ENCODE data around the gene RNASEH2A. TPM values are rescaled to one million over a fixed set of nuclear protein-coding genes. Genes with fewer than 3 reads are reported as not detected.

The RNASEH2A gene
- total RNA-seq, 4 donors from 2014 or later: 12.3 to 15.4 (median 14.0) TPM

- H3K4me3 ChIP-seq: peak overlapping the region; percentile 80
- peaks cover 34% of the 10 kb centered on the region for H3K4me1 ChIP-seq
- no peaks in the 10 kb centered on the region for H3K9me3 ChIP-seq
- no peak for TF ChIP-seq CTCF (IDR thresholded peaks at IDR 0.05)
- DNase-seq (ENCODE audit: low spot score in 2 of 2): no peak
- 16% methylated on average over 14 of the region's 38 CpGs for WGBS
- peak overlapping the region; percentile 58 for H3K27ac ChIP-seq
- H3K27me3 ChIP-seq: no peaks in the 10 kb centered on the region
- peaks cover 24% of the 10 kb centered on the region for H3K36me3 ChIP-seq
Observed at GRCh38 chr19:12800923-12801465, 5.4 kb upstream of the RNASEH2A start.

DNA sequence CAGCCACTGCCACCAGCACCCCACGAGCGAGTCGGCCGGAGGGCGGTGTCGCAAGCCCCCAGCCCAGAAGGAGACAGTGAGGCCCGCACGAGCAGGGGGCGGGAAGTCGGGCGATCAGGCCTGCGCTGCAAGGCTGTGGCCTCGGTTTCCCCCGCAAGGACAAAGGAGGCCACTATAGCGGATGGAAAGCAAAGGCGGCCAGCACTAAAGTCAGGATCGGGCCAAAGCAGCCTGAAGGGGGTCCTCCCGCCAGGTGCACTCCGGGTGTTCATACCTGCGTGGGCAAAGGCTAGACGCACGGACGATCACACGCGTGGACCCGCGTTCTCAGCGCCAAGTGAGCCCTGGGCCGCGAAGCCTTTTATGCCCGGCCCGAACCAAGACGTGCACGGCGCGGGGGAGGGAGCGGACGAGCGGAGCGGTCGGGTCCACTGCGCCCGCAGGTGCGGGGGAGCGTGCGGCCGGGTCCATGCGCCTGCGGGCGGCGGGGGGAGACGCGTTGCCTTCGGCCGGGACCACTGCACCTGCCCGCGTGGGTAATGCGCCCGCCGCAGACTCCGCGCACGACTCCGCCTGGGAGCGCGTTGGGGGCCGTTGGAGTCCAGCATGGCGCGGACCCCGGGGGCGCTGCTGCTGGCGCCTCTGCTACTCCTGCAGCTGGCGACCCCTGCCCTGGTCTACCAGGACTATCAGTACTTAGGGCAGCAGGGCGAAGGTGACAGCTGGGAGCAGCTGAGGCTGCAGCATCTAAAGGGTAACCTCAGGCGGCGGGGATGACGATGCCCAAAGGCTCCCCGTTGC lies 4.7 kb upstream of the RNASEH2A start, which contains the start of the genes PRDX2 and THSD8:
TSS of gene PRDX2 (minus strand) at position 335 of the 801 bp plus-strand sequence. CDS start 539 bp downstream, outside the sequence.
TSS of gene THSD8 (plus strand) at position 604 of the 801 bp plus-strand sequence. CDS start at position 607, 3 bp downstream.
- peak; percentile 77 to 90 for DNase-seq (ENCODE audit: low spot score in 2 of 2)
- Histone ChIP-seq H3K4me3 (peak within 1 kb of the TSS; percentile 80), H3K4me1 (peaks cover 34% of the 10 kb centered on the region), H3K27ac (peak within 1 kb of the TSS; percentile 58), H3K36me3 (peaks cover 24% of the 10 kb centered on the region), H3K27me3 (no peaks in the 10 kb centered on the region), H3K9me3 (no peaks in the 10 kb centered on the region)
- TF ChIP-seq EP300 (IDR thresholded peaks at IDR 0.05) (no peak), POLR2A (IDR thresholded peaks at IDR 0.05) (peak in 1 of 2 donors; percentile 70), CTCF (IDR thresholded peaks at IDR 0.05) (no peak), POLR2AphosphoS5 (IDR thresholded peaks at IDR 0.05) (peak in 1 of 3 donors; percentile 44)
- WGBS: 0% methylated on average over 27 of the region's 78 CpGs

DNA sequence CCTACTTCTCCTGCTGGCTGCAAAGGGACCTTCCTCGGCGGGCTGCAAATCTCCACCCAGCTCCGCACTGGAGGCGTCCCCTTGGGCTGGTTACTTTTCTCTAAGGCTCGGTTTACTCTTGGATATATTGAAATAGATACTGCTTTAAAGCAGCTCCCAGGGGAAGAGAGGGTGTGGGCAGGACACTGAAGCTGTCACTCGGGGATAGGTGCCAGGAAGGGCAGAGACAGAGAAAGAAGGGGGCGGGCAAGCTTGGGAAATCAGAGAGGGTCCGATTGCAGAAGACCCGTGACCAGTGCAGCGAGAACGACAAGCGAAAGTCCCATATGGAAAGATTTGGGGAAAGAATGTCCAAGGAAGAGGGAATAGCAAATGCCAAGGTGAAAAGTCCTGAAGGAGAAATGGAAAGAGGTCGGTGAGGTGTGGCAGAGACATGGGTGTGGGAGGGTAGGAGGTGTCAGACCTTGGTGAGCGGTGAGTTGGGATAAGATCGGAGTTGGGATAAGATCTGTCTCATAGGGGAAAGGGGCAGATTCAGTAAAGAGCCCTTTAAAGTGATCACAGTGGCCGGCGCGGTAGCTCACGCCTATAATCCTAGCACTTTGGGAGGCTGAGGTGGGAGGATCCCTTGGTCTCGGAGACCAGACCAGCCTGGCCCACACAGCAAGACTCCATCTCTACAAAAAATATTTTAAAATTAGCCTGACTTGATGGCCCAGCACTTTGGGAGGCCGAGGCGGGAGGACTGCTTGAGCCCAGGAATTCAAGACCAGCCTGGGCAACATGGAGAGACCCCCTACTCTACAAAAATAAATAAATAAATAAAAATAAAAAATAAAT lies 3.9 kb upstream of the RNASEH2A start:
- Histone ChIP-seq H3K9me3 (no peaks in the 10 kb centered on the region), H3K27ac (peak overlapping the region; percentile 58), H3K27me3 (no peaks in the 10 kb centered on the region), H3K36me3 (peaks cover 24% of the 10 kb centered on the region), H3K4me3 (peak overlapping the region; percentile 80), H3K4me1 (peaks cover 41% of the 10 kb centered on the region)
- WGBS: 38% methylated on average over 22 of the region's 22 CpGs
- TF ChIP-seq CTCF (IDR thresholded peaks at IDR 0.05): no peak
- no peak for TF ChIP-seq POLR2AphosphoS5 (IDR thresholded peaks at IDR 0.05)
- no peak for TF ChIP-seq POLR2A (IDR thresholded peaks at IDR 0.05)
- TF ChIP-seq EP300 (IDR thresholded peaks at IDR 0.05): no peak
- DNase-seq (ENCODE audit: low spot score in 2 of 2): peak in 1 of 2 donors; percentile 74

DNA sequence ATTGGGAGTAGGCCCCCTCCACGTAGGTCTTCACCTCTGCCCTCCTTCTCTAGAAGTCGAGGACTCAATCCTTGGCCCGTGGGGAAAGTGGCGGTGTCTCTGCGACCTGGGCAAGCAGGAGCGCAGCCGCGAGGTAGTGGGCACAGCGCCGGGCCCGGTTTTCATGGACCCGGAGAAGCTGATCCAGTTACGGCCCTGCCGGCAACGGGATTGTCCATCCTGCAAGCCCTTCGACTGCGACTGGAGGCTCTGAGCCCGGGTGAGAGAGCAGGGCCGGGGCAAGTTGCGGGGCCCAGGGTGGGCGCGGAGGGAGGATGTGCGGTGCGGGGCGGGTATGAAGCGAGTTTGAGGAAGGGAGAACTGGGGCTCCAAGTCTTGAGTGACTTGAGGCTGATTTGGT lies 2.3 kb upstream of the RNASEH2A start:
- H3K27me3 ChIP-seq: no peaks in the 10 kb centered on the region
- no peak overlapping the region for H3K4me3 ChIP-seq
- DNase-seq (ENCODE audit: low spot score in 2 of 2): no peak
- H3K36me3 ChIP-seq: peaks cover 11% of the 10 kb centered on the region
- peaks cover 41% of the 10 kb centered on the region for H3K4me1 ChIP-seq
- no peaks in the 10 kb centered on the region for H3K9me3 ChIP-seq
- 95% methylated on average over 26 of the region's 26 CpGs for WGBS
- TF ChIP-seq POLR2A (IDR thresholded peaks at IDR 0.05): no peak
- TF ChIP-seq POLR2AphosphoS5 (IDR thresholded peaks at IDR 0.05): no peak
- no peak for TF ChIP-seq EP300 (IDR thresholded peaks at IDR 0.05)
- TF ChIP-seq CTCF (IDR thresholded peaks at IDR 0.05): no peak
- H3K27ac ChIP-seq: no peak overlapping the region
